Epithelial cell of esophagus (primary cell): Measurements from ENCODE around the gene ARMH1.
"Not testable (repeated sequence)": the region's sequence is repeated elsewhere in the genome, so short reads cannot be mapped to it uniquely, and the experiment has no call there.

Experiments used
- DNase-seq: peaks from one replicate; pipeline ENCODE4 v3.0.0; 2010; ENCODE audit warnings: low read depth
- H3K4me3 ChIP-seq: 2 replicates; pipeline ENCODE4 v1.5.1; 2011; ENCODE audit warnings: mild to moderate bottlenecking, low read length, control low read depth
- TF ChIP-seq, protein P1 (sequence below): IDR thresholded peaks from 2 replicates; pipeline ENCODE4 v1.5.1; 2011; ENCODE audit warnings: low read depth, mild to moderate bottlenecking, low read length, control low read depth, inconsistent platforms; ENCODE audit not compliant: insufficient read depth; ENCODE audit errors: missing control alignments

The ARMH1 gene

GRCh38 chr1:44660176-44660575, 14.3 kb upstream of the ARMH1 start:
- no peak overlapping the region for H3K4me3 ChIP-seq
- DNase-seq: no peak
- TF ChIP-seq, protein P1, sequence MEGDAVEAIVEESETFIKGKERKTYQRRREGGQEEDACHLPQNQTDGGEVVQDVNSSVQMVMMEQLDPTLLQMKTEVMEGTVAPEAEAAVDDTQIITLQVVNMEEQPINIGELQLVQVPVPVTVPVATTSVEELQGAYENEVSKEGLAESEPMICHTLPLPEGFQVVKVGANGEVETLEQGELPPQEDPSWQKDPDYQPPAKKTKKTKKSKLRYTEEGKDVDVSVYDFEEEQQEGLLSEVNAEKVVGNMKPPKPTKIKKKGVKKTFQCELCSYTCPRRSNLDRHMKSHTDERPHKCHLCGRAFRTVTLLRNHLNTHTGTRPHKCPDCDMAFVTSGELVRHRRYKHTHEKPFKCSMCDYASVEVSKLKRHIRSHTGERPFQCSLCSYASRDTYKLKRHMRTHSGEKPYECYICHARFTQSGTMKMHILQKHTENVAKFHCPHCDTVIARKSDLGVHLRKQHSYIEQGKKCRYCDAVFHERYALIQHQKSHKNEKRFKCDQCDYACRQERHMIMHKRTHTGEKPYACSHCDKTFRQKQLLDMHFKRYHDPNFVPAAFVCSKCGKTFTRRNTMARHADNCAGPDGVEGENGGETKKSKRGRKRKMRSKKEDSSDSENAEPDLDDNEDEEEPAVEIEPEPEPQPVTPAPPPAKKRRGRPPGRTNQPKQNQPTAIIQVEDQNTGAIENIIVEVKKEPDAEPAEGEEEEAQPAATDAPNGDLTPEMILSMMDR: no peak

- no peak overlapping the region for H3K4me3 ChIP-seq
- TF ChIP-seq, protein P1: no peak
- no peak for DNase-seq
These were observed 12.5 kb upstream of the ARMH1 start for GRCh38 chr1:44661781-44662682.

- TF ChIP-seq, protein P1: no peak
- no peak overlapping the region for H3K4me3 ChIP-seq
- no peak for DNase-seq
These were observed 11.9 kb upstream of the ARMH1 start for GRCh38 chr1:44662683-44663030.

- DNase-seq: no peak
- no peak overlapping the region for H3K4me3 ChIP-seq
- TF ChIP-seq, protein P1: no peak
These were observed 11.1 kb upstream of the ARMH1 start for GRCh38 chr1:44663417-44663816.

- H3K4me3 ChIP-seq: no peak overlapping the region
- DNase-seq: no peak
- TF ChIP-seq, protein P1: no peak
These were observed 9.7 kb upstream of the ARMH1 start for GRCh38 chr1:44664730-44665370.

GRCh38 chr1:44666719-44667118, 7.8 kb upstream of the ARMH1 start:
- DNase-seq, H3K4me3 ChIP-seq: not testable (repeated sequence)

GRCh38 chr1:44670751-44671640, 3.5 kb upstream of the ARMH1 start:
- H3K4me3 ChIP-seq: no peak overlapping the region
- DNase-seq: no peak
- TF ChIP-seq, protein P1: no peak
